Measurements from ENCODE around the gene HOXA3.

The HOXA3 gene

GRCh38 chr7:27151931-27152815, at the start of gene HOXA3:
Gene HOXA3 (minus strand): TSS chr7:27152583. CDS start chr7:27110640, 41,943 bp downstream.
- DNase-seq (ENCODE audit: low spot score) = no peak
- peaks cover 19% of the 10 kb centered on the region for H3K4me1 Mint-ChIP-seq (ENCODE audit: low read depth)
- H3K9me3 Mint-ChIP-seq = no peaks in the 10 kb centered on the region
- H3K27ac Mint-ChIP-seq = peak within 1 kb of the TSS; percentile 68
- H3K4me3 Mint-ChIP-seq = peak within 1 kb of the TSS; percentile 71
- H3K27me3 Mint-ChIP-seq (ENCODE audit: low read depth) = peaks cover 91% of the 10 kb centered on the region
- peaks cover 3% of the 10 kb centered on the region for H3K36me3 Mint-ChIP-seq (ENCODE audit: low read depth)

- Mint-ChIP-seq H3K4me1 (ENCODE audit: low read depth) (no peaks in the 10 kb centered on the region), H3K9me3 (no peaks in the 10 kb centered on the region), H3K27me3 (ENCODE audit: low read depth) (peaks cover 91% of the 10 kb centered on the region), H3K4me3 (no peak overlapping the region), H3K27ac (no peak overlapping the region), H3K36me3 (ENCODE audit: low read depth) (peaks cover 2% of the 10 kb centered on the region)
- DNase-seq (ENCODE audit: low spot score) = no peak
Measured at GRCh38 chr7:27201580-27202017, 49.2 kb upstream of the HOXA3 start.

- H3K27ac Mint-ChIP-seq = peak overlapping the region; percentile 62
- no peaks in the 10 kb centered on the region for H3K9me3 Mint-ChIP-seq
- peak overlapping the region; percentile 29 for H3K4me3 Mint-ChIP-seq
- peaks cover 89% of the 10 kb centered on the region for H3K27me3 Mint-ChIP-seq (ENCODE audit: low read depth)
- H3K4me1 Mint-ChIP-seq (ENCODE audit: low read depth) = no peaks in the 10 kb centered on the region
- no peak for DNase-seq (ENCODE audit: low spot score)
- H3K36me3 Mint-ChIP-seq (ENCODE audit: low read depth) = peaks cover 2% of the 10 kb centered on the region
Measured at GRCh38 chr7:27200761-27201579, 48.6 kb upstream of the HOXA3 start.

GRCh38 chr7:27199849-27200760, 47.7 kb upstream of the HOXA3 start, which contains the start of gene HOXA13:
Gene HOXA13 (minus strand): TSS chr7:27200091. CDS start chr7:27200077, 14 bp downstream.
- Mint-ChIP-seq H3K9me3 (no peaks in the 10 kb centered on the region), H3K36me3 (ENCODE audit: low read depth) (peaks cover 2% of the 10 kb centered on the region), H3K27ac (peak within 1 kb of the TSS; percentile 62), H3K4me1 (ENCODE audit: low read depth) (no peaks in the 10 kb centered on the region), H3K4me3 (peak within 1 kb of the TSS; percentile 36), H3K27me3 (ENCODE audit: low read depth) (peaks cover 86% of the 10 kb centered on the region)
- no peak for DNase-seq (ENCODE audit: low spot score)

- Mint-ChIP-seq H3K4me3 (peak overlapping the region; percentile 15), H3K36me3 (ENCODE audit: low read depth) (peaks cover 2% of the 10 kb centered on the region), H3K27me3 (ENCODE audit: low read depth) (peaks cover 85% of the 10 kb centered on the region), H3K9me3 (no peaks in the 10 kb centered on the region), H3K27ac (no peak overlapping the region), H3K4me1 (ENCODE audit: low read depth) (no peaks in the 10 kb centered on the region)
- no peak for DNase-seq (ENCODE audit: low spot score)
Measured at GRCh38 chr7:27198871-27199801, 46.8 kb upstream of the HOXA3 start.

- Mint-ChIP-seq H3K27ac (peak overlapping the region; percentile 9), H3K4me3 (no peak overlapping the region), H3K36me3 (ENCODE audit: low read depth) (peaks cover 2% of the 10 kb centered on the region), H3K4me1 (ENCODE audit: low read depth) (no peaks in the 10 kb centered on the region), H3K9me3 (no peaks in the 10 kb centered on the region), H3K27me3 (ENCODE audit: low read depth) (peaks cover 85% of the 10 kb centered on the region)
- no peak for DNase-seq (ENCODE audit: low spot score)
Measured at GRCh38 chr7:27198138-27198841, 45.9 kb upstream of the HOXA3 start.

- H3K4me3 Mint-ChIP-seq = no peak overlapping the region
- DNase-seq (ENCODE audit: low spot score) = no peak
- no peaks in the 10 kb centered on the region for H3K4me1 Mint-ChIP-seq (ENCODE audit: low read depth)
- no peak overlapping the region for H3K27ac Mint-ChIP-seq
- H3K9me3 Mint-ChIP-seq = no peaks in the 10 kb centered on the region
- peaks cover 82% of the 10 kb centered on the region for H3K27me3 Mint-ChIP-seq (ENCODE audit: low read depth)
- peaks cover 2% of the 10 kb centered on the region for H3K36me3 Mint-ChIP-seq (ENCODE audit: low read depth)
Measured at GRCh38 chr7:27197137-27198042, 45.0 kb upstream of the HOXA3 start.

GRCh38 chr7:27196287-27196767, 43.9 kb upstream of the HOXA3 start:
- no peaks in the 10 kb centered on the region for H3K9me3 Mint-ChIP-seq
- H3K4me1 Mint-ChIP-seq (ENCODE audit: low read depth) = no peaks in the 10 kb centered on the region
- H3K27ac Mint-ChIP-seq = no peak overlapping the region
- H3K36me3 Mint-ChIP-seq (ENCODE audit: low read depth) = peaks cover 2% of the 10 kb centered on the region
- no peak overlapping the region for H3K4me3 Mint-ChIP-seq
- H3K27me3 Mint-ChIP-seq (ENCODE audit: low read depth) = peaks cover 81% of the 10 kb centered on the region
- peak; percentile 47 for DNase-seq (ENCODE audit: low spot score)

GRCh38 chr7:27194686-27195379, 42.5 kb upstream of the HOXA3 start:
- Mint-ChIP-seq H3K4me3 (no peak overlapping the region), H3K9me3 (no peaks in the 10 kb centered on the region), H3K27ac (no peak overlapping the region), H3K27me3 (ENCODE audit: low read depth) (peaks cover 84% of the 10 kb centered on the region), H3K4me1 (ENCODE audit: low read depth) (no peaks in the 10 kb centered on the region), H3K36me3 (ENCODE audit: low read depth) (no peaks in the 10 kb centered on the region)
- DNase-seq (ENCODE audit: low spot score) = no peak

GRCh38 chr7:27194002-27194352, 41.6 kb upstream of the HOXA3 start:
- Mint-ChIP-seq H3K27me3 (ENCODE audit: low read depth) (peaks cover 89% of the 10 kb centered on the region), H3K36me3 (ENCODE audit: low read depth) (no peaks in the 10 kb centered on the region), H3K9me3 (no peaks in the 10 kb centered on the region), H3K4me1 (ENCODE audit: low read depth) (no peaks in the 10 kb centered on the region), H3K4me3 (no peak overlapping the region), H3K27ac (no peak overlapping the region)
- no peak for DNase-seq (ENCODE audit: low spot score)
